Kidney glomerular epithelial cell (primary cell): ENCODE data around the gene FPR2.
"Not testable (repeated sequence)": the region's sequence is repeated elsewhere in the genome, so short reads cannot be mapped to it uniquely, and the experiment has no call there.

Experiments used
- DNase-seq: peaks from one replicate; lab custom pipeline; 2025; lab: John Stamatoyannopoulos, UW

Gene FPR2

DNA sequence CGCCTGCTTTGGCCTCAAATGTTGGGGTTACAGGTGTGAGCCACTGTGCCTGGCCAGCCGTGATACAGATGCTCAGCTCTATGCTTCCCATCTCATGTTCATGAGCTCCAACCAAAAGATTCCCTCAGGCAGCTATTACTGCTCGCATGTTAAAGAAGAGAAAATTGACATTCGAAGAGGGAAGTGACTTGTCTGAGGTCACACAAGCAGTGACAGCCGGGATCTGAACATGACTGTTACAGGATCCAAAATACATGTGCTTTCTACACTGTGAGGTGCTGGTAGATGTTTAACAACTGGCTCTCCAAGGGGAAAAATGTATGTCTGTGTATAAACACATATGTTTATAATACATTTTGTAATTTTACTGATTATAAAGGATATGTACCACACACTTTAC is 20.6 kb upstream of the FPR2 start:
- DNase-seq: no peak

DNA sequence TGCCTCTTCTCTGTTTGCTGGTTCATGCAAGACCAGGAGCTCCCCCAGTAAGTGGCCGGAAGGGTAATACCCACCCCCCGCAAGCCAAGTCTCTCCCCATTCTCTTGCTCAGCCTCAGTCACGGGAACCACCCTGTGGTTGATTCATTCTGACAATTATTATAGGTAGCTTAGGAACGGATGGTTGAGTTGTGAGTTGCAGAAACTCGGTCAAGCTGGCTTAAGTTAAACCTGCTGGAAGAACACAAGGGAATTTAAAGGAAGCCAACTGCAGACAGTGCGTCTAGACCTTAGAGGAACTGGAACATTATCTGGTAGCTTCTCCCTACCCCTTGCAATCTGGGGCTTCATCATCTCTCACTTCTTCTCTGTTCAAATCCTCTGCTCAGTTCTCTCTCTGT is 18.2 kb upstream of the FPR2 start:
- DNase-seq: peak; percentile 28

DNA sequence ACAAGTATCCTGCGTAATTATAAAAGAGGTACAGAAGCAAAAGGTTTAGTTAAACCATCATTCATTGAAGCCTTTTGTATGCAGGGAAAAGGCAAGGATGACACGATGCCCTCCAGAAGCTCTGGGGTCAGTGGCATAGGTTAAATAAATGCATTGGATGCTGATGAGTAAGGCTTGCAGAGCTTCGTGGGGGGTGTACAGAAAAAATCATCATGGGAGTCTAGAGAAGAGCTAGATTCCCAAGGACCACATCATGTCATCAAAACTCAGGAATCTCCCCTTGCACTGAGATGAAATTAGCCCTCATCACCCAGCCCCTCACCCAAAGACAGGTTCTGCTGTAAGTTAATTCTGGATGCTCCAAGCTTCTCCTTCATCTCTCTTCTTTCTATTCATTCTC is 17.6 kb upstream of the FPR2 start:
- DNase-seq: no peak

DNA sequence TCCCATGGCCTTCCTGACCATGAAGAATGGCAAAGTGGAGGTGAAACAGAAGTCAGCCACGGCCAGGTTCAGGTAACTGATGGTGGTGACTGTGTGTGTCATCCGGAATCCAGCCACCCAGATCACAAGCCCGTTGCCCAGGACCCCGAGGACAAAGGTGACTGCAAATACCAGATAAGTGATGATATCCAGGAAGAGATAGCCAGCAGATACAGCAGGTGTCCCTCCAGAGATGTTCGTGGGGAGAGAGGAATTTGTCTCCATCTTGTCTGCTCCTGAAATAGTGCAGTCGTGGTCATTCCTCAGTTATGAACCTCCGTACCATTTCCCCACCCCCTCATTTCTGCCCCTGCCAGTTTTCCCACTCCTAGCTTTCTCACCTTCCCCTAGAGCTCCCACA is 14.2 kb upstream of the FPR2 start:
- DNase-seq: no peak

DNA sequence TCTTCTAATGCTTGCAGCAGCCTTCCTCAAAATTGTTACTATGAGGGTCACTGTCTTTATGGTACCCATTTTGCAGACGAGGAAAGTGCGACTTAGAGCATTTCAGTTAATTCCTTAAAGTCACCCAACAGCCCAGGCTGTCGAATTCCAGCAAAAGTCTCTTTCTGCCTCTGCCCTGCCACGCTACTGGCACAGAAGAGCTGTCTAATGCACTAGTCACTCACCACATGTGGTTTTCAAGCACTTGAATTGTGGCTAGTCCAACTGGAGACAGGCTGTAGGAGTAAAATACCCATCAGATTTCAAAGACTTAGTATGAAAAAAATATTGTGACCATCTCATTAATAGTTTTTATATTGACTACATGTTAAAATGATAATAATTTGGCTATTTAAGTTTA is 11.0 kb upstream of the FPR2 start:
- no peak for DNase-seq

DNA sequence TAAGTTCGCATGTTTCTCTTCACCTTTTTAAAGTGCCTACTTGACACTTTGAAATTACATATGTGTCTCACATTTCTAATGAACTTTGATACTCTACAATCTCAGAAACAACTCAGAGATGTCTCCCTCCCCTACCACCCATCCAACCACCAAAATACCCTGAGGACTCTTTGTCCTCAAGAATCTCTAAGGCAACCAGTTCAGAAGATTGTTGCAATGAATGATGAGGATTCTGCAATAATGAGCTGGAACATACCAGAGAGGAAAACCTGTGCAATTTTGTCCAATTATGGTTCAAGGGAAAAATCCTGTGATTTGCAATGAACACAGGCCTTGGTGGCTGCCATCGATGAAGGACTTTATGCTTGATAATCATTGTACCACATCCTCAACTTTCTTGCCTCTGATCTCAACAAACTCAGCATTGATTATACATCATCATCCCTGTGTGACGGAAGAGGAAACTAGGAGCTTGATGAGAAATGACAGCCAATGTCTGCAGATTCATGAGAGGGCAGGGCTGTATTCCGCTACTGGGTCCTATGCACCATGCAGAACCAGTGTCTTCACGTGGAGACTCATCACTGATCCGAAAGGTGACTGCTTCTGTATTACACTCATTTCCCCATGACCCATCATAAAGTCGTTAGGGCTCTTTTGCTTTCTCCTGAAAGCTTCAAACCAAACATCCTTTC is 10.4 kb upstream of the FPR2 start:
- no peak for DNase-seq

DNA sequence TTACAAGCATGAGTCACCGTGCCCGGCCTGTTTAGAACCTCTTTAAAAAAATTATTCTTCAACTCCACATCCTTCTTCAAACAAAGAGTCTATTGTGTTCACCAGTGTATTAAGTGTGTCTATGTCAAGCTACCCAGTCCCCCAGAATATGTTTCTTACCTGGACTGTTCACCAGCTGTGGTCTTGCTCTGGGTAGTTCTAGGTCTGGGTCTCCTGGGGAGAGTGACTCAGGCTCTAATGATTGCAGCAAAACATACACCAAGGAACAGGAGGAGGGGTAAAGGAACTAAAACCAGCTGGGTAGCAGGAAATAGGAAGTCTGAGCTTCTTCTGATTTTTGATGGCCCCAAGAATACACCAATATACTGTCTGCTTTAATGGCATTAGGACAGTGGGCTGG is 9.3 kb upstream of the FPR2 start, which contains the start of gene FPR1:
FPR1 (minus strand) TSS at position 224 of the 400 bp plus-strand sequence. CDS start 4,884 bp downstream, outside the sequence.
- no peak for DNase-seq

DNA sequence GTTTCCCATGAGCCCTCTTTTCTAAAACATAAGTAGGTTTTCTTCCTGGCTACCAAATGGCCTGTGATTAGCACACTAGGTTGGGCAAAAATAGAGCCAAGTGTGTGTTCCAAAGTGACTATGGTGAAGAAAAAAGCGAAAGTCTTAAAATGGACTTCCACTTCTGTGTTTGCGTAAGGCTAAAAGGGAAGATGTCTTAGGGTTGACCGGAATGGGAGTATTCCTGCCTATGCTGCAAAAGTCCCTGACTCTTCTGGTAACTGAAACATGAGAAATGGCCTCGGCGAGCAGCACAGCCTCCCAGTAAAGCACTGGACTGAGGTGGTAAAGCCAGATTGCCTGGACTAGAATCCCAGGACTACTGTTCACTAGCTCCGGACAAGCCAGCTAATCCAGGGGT is 6.9 kb upstream of the FPR2 start:
- no peak for DNase-seq

DNA sequence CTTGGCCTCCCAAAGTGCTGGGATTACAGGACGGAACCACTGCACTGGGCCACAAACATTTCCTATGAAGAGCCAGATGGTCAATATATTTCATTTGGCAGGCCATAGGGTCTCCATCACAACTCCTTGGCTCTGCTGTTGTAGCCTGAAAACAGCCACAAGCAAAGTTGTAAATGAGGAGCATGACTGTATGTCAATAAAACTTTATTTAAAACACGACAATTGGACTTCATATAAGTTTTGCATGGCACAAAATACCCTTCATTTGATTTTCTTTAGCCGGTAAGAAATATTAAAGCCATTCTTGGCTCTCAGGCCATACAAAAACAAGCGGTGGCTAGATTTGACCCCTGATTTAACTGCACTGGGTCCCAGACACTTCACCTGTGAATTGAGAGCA is 6.2 kb upstream of the FPR2 start:
- no peak for DNase-seq

DNA sequence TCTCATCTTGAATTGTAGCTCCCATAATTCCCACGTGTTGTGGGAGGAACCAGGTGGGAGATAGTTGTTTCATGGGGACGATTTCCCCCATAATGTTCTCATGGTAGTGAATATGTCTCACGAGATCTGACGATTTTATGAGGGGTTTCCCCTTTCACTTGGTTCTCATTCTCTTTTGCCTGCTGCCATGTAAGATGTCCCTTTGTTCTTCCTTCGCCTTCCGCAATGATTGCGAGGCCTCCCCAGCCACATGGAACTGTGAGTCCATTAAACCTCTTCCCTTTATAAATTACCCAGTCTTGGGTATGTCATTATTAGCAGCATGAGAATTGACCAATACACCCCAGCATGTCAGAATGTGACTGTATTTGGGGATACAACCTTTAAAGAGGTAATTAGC is 5.4 kb upstream of the FPR2 start:
- DNase-seq: no peak

DNA sequence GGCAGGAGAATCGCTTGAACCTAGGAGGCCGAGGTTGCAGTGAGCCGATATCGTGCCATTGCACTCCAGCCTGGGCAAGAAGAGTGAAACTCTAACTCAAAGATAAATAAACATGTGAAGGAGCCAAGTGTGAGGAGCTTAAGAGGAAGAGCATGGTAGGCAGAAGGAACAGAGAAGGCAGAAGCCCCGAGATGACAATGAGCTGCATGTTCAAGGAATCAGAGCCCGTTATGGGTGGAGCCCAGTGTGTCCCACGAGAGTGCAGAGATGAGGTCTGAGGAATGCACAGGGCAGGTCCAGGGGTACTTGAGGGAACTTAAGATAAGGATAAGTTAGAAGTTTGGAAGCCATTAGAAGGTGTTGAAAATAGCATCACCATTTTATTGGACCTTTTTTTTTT is 716 bp downstream of the FPR2 start:
- DNase-seq: no peak

DNA sequence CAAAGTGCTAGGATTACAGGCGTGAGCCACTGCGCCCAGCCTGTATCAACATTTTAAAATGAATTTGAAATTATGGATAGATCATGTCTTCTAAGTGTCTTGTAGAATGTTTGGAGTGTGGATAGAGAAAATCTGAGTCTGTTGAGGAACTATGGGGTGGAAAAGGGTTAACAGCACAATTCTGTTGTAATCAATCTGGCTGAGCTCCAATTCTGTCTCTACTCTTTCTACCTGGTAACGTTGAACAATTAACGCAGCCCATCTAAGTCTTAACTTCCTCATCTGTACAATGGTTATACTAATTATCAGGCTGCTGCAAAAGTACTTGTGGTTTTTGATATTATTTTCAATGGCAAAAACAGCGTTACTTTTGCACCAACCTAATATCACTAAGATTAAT is 4.1 kb downstream of the FPR2 start:
- no peak for DNase-seq

DNA sequence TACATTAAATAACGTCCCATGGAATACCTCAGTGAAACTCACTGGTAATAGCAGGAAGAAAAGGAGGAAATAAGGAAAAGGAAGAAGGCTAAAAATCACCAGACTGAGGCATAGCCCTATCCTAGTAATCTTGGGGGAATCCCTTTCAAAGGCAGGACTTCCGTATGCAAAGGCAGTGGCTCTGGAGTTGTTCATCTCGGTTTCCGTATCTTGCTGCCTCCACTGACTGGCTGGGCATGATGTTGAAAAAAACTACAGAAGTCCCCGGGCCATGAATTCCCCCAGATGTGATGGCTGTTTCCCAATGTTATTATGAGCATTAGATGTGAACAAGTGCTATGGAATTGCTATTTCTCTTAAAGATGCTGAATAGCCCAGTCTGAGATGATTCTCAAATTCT is 5.5 kb downstream of the FPR2 start:
- DNase-seq: no peak

DNA sequence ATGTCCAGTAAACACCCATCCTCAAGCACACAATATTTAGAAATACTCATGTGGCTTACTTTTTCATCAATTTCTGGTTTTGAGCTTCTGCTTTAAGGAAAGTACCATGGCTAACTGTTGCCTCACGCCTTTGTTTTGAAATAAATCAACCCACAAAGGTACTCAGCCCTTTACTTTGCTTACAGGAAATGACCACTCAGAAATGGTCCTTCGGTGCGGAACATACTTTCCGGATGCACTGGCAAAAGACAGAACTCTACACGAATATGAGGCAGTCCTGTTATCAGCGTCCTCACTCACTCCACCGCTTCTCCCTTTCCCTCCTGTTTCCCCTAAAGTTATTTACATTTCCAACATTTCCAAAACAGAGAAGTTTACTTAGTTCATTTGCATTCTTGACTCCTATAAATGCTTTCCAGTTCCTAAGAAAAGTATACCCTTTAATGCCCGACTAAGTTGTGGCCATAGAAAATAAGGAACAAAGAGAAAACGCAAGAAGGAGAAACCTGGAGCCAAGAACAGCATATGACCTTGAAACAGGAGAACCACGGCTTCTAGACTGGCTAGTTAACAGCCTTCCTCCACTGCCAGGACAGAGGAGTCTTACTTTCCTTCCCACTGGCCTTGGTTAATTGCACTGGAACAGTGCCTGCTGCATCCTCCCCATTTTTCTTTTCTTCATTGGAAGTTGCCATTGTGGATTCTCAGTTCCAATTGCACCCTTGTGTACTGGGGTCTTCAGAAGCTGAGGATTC is 10.6 kb downstream of the FPR2 start:
- DNase-seq: no peak

DNA sequence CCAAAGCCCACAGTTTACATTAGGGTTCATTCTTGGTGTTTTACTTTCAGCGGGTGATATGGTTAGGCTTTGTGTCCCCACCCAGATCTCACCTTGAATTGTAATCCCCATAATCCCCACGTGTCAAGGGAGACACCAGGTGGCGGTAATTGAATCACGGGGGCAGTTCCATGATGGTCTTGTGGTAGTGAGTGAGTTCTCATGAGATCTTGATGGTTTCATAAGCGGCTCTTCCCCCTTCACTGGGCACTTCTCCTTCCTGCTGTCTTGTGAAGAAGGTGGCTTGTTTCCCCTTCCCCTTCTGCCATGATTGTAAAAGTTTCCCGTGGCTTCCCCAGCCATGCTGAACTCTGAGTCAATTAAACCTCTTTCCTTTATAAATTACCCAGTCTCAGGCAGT is 12.0 kb downstream of the FPR2 start:
- DNase-seq: no peak

DNA sequence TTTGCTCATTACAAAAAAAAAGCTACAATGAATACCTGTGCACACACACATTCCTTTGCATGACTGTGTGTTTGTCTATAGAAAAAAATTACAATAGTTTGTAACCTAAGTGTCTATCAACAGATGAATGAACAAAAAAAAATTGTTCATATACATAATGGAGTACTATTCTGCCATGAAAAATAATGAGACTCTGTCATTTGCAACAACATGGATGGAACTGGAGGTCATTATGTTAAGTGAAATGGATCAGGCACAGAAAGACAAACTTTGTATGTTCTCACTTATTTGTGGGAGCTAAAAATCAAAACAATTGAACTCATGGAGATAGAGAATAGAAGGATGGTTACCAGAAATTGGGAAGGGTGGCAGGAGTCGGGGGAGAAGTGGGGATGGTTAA is 15.6 kb downstream of the FPR2 start:
- not testable (repeated sequence) for DNase-seq

DNA sequence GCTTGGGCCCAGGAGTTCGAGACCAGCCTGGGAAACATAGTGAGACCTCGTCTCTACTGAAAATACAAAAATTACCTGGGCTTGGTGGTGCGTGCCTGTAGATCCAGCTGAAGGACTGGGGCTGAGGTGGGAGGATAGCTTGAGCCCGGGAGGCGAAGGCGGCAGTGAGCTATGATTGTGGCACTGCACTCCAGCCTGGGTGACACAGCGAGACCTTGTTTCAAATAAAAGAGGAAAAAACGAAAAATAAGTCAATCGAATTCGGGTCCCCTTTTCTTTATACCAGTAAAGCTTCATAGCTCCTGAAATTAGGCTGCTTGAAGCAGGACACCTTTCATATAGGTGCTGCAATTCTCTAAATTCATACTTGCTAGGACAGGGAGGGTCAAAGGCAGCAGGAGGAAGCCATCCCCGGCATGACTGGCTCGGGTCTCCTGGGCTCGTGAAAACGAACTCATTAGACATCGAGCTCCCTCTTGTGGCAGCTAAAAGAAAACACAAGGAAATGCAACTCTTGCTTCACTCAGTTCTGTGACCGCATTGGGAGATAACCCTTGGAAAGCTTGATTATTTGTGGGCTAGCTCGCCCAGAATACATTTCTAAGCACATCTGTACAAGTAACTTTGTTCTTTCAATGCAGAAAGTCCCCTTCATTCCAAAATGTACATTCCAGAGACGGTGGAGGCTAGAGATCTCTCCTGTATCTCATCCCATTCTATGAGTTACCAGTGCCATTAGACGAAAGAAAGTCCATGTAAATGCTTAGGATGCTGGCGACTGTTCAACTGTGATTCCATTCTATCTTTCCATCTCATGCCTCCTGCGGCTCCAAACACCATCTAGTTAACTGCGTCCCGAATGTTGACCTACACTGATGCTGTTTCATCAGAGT is 16.8 kb downstream of the FPR2 start:
- DNase-seq: peak; percentile 36

DNA sequence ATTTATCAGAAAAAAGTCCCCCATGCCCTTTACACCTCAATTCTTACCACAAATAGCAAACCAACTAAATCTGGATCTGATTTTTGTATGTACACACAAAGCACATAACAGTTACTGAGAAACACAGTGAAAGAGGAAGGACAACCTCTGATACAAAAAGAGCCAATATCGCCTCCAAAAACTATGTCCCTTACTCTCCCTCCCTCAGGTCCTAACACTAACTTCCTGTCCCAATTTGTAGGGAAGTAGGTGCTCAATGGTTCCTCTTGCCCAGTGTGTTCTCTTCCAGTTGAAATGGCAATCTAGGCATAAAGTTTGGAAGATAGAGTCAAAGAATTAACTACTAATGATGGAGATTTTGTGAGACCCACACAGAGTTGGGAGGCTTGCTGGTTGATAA is 18.2 kb downstream of the FPR2 start:
- no peak for DNase-seq

DNA sequence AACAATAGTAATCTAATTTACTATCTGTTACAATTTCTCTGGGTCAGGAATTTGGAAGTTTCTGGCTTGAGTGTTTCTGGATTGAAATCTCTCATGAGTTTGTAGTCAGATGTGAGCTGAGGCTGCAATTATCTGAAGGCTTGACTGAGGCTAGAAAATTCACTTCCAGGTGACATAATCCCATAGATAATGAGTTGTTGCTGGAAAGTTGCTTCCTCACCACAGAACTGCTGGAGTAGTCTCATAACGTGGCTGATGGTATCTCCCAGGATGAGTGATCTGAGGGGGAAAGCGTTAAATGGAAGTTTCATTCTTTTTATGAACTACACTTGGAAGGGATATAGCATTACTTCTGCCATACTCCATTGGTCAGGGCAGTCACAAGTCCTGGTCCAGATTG is 18.7 kb downstream of the FPR2 start:
- no peak for DNase-seq

DNA sequence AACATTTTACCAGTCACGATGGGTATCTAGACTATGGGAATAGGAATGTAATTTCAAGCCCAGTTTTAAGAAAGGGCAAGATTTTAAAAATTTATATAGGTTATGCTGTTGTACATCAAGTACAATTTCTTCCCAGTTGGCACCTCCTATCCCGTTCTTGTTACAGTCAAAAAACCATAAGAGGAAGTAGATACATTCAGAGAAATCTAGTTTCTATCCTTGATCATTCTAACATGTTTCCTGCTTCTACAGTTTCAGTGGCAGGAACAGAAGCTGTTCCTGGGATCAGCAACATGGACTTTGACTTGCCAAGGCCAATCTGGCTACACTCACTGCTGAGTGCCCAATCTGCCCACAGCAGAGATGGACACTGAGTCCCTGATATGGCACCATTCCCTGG is 19.3 kb downstream of the FPR2 start:
- DNase-seq: no peak

DNA sequence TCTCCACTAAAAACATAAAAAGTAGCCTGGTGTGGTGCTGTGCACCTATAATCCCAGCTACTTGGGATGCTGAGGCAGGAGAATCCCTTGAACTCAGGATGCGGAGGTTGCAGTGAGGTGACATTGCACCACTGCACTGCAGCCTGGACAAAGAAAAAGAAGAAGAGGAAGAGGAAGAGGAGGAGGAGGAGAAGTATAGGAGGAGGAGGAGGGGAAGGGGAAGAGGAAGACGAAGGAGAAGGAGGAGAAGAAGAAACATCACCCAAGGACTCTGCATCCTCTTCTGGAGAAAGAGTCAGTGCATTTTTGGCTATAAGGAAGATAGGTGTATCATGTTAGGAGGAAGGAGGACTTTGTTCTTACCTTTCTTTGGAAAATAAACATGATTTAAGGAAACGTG is 21.0 kb downstream of the FPR2 start:
- DNase-seq: no peak

DNA sequence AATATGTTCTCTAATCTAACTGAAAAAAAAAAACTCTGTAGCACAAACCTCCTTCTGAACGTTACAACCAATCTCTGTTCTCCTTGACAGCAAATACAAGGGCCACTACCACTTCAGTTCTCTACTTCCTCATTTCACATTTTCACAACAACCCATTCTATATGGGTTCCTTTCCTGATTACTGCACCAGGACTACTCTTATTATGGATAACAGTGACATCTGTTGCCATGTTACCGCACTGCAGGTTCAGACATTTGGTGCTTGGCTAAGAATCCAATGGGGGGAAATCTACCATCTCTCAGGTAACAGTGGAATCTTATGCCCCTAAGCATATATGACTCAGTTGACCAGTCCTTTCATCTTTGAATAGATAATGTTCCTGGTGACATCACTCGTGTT is 22.4 kb downstream of the FPR2 start:
- DNase-seq: no peak
